ENCODE results near the gene PCGF1.
A peak's percentile ranks its signal among the peaks of the same experiment; 100 is the strongest.

PCGF1 gene

GRCh38 chr2:74514368-74515270 lies 7.1 kb upstream of the PCGF1 start, which contains the start of gene TLX2:
TSS of gene TLX2 (plus strand) at chr2:74514450. CDS start at chr2:74514807, 357 bp downstream.
- peak; percentile 41 for DNase-seq

GRCh38 chr2:74513605-74514367 lies 6.3 kb upstream of the PCGF1 start:
- DNase-seq = no peak

DNA sequence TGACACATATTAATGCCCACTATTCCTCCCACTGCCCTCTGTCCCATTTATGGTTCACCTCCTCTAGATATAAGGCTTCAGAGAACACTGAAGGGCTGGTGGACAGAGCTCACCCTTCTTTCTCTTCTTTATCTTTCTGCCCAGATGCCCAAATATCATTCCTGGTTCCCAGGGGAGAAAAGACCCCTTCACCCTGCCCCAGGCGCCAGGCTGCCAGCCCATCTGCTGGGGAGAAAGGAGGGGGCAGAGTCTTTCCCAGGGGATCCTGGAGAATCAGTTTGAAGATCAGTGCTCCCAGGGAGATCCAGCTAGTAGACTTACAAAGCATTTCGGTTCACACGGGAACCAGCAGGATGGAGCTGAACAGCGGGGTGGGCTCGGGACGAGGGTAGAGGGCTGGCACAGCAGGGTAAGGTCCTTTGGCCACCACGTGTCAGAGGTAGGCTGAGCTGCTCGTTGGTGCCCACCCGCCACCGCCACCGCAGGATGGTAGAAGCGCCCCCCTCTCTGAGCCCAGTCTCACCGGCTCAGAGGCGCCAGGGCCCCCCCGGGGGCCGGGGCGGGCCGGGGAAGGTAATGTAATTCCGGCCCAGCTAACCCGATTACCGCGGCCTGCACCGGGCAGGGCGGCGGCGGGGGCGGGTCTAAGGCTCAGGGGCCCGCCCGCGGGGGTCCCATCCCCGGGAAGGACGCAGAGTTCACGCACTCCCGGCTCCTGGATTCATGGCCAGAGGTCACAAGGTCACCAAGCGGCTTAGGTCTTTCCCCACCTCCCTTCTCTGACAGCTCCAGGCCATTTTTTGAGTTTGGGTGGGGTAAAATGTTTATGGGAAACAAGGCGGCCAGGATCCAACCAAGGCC lies 5.5 kb upstream of the PCGF1 start:
- no peak for DNase-seq

DNA sequence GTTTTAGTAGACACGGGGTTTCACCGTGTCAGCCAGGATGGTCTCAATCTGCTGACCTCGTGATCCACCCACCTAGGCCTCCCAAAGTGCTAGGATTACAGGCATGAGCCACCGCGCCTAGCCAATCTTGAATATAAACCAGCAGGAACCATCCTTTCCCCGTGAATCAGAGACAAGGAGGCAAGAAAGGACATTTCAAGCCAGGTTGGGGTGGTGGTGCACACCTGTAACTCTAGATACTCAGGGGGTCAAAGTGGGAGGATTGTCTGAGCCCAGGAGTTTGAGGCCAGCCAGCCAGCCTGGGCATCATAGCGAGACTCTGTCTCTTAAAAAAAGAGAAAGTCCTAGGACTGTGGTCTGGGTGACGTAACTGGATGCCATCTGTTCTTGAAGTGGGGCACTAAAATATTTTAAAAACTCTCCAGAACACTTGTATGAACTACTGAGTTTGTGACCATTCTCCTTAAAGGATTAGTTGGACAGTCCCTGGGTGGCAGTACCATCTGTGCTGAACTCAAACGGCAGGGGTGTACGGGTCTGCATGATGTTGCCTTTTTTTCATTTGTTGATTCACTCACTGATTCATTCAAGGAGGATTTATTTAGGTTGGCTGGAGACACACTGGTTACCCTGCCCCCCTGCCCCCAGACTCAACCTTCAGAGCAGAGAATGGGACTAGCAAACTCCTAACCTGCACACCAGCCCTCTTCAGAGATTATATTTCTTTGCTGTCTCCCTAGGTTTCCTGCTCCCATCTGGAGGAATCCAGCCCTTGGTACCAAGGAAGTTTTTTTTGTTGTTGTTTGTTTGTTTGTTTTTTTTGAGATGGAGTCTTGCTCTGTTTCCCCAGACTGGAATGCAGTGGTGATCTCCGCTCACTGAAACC lies 3.9 kb upstream of the PCGF1 start:
- no peak for DNase-seq

DNA sequence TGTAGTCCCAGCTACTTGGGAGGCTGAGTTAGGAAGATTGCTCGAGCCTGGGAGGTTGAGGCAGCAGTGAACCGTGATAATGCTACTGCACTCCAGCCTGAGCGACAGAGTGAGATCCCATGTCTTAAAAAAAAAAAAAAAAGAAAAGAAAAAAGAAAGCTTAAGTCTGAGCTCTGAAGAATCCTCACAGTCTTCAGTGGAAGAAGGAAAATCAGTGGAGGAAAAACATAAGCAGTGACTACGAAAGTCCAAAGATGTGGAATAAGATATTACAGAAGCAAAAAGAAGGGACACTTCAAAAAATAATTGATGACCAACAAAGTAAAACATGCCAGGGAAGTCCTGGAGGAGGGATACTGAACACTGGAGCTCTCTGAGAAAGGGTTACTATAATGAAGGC lies 2.8 kb upstream of the PCGF1 start:
- DNase-seq = no peak

- DNase-seq = peak; percentile 78
Measured at GRCh38 chr2:74507926-74508520, 528 bp upstream of the PCGF1 start.

GRCh38 chr2:74505448-74506246 lies 1.8 kb downstream of the PCGF1 start:
- no peak for DNase-seq

DNA sequence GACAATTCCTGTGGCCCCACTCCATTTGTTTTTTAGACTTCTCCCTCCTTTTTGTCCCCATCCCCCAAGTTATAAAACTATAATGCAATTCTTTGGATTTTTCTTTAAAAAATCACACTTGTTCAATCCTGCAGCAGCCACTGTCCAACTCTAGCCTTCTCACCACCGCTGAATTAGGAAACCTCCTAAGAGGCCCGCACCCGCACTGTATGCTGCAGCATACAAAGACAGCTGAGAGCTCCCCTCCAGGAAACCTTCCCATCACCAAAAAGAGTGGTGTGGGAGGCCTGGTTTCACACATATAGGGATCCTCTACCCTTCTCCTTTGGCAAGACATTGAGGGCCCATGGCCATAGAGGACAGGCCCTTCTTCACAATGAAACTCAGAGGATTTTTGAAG lies 2.9 kb downstream of the PCGF1 start:
- no peak for DNase-seq

DNA sequence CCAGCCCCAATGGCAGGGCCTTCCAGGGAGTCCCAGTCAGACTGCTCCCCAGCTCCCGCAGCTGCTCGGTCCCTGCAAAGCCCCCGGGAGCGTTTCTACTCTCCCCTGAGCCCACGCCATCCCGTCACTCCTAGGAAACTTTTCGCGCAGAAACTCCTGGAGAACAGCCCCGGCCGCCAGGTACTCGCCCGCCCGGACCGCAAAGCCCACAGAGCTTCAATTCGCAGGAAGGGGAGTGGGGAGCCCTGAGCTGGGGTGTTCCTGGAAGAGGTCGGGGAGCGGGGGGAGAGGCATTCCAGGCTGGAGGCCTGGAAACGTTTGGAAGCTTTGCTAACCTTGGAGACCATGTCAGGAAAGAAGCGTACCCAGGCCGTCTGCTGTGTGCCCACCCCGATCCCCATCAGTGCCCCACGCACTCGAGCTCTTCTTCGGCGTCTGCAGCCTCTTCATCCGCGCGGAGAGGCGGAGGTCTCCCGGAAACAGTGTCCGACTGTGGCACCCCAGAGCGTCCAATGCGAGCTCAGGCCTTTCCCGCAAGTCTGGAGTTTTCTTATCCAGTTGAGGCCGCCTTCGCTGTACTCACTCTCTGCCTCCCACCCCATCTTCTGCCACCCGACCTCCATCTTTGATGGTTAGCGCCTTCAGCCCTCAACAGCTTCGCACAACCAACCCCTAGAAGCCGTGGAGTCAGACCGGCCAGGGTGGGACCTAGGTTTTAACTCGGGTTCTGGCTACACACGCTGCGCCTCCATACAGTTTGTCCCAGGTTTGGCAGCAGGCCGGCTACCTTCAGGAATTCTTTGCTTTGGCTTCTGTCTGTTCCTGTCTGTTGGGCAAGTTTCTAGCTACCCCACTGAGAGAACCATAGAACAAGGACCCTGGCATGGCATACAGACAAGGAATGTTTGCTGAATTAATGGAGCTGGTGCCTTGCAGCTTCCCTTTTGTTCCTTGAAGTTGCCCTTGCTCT lies 3.7 kb downstream of the PCGF1 start:
- no peak for DNase-seq

DNA sequence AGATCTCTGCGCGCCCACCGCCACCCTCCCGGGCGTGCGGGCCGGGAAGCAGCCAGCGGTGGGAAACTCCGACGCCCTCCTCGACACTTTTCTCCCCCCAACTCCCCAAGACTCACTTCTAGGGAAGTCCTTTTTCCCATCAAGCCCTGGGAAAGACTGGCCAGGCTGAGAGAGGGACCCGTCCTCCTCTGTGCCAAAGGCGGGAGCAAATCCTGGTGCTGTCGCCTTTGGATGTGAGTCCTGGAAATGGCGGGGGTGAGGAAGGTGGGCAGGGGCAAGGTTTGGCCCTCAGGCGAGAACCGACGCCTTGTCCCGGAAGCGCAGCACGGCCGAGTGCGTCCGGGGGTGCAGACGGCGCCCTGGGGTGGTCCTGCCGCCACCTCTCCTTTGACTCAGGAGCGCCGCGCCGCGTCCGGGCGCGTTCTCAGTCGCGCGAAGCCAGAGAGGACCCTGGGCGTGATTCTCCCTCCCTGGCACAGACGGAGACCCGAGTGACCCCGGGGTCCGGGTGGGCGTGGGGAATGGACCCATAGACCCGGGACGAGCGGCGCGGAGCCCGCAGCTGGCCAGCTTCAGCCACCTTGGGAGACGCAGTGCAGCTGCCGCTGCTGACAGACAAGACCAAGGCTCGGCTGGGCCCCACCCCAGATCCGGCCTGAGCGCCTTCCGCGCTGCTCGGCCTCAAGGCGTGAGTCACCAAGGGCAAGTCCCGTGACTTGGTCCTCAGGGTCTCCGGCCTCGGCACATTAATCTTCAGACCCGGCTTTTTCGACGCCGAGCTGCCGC lies 4.6 kb downstream of the PCGF1 start:
- no peak for DNase-seq

DNA sequence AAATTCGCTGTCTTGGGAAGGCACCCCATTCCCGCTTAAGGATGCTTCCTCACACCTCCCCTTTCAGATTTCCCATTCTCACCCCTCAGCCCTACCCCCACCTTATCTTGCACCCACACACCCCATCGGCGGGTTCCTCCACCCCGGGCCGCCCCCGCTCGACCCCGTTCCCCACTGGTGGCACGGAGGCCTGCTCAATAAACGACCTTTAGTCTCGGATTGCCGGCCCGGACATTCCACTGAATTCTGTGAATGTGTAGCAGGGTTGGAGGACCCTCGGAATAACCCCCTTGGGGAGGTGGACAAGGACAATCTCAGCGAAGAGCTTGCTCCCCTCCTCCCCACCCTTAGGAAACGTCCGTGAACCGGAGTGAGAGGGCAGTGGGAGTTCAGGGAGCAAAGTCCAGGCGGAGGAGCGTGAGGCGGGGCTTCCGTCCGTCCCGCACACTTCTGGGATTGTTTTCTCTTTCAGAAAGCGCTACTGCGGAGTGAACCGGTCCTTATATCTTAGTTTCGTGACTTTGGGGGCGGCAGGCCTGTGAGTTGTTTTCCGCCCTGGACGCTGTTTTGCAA lies 5.3 kb downstream of the PCGF1 start:
- DNase-seq = no peak

DNA sequence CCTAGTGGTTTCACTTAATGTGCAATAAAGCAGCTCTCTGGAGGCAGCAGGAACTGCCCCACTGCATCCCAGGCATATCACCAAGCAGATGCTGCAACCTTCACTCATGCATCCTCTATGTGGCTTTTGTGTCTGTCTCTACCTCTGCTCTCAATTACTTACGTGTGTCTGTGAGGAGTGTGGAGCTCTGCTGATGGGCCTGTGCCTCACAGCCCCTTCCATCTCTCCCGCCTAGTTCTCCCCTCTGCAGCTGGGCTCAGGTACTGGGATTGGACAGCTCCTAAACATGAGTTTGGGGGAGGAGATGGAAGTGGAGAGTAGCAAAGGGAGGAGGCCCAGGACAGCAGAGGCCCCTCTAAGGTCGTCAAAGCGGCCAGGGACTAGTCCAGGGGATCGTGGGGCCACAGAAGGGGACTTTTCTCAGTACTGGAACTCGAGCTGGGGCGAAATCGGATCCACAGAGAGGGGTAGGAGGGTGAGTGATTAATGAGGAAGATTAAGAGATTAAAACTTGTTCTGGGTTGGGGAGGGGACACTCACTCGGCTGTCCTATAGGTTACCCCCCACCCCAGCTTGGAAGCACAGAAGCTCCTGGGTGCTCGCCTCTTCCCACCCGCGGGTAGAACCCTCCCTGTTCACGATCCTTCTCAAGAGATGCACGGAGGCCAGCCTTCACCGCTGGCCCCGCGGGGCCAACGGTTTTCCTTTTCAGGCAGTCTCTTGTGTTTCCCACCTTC lies 6.0 kb downstream of the PCGF1 start:
- DNase-seq = no peak

- DNase-seq = no peak
Measured at GRCh38 chr2:74500578-74500946, 6.9 kb downstream of the PCGF1 start.

- DNase-seq = no peak
Measured at GRCh38 chr2:74499940-74500577, 7.4 kb downstream of the PCGF1 start.

GRCh38 chr2:74499267-74499939 lies 8.1 kb downstream of the PCGF1 start, which contains the start of gene LBX2:
TSS of gene LBX2 (minus strand) at chr2:74499603. CDS start at chr2:74499537, 66 bp downstream.
- DNase-seq = no peak

Data from NCI-H2171 (cell line).